Subcutaneous adipose tissue (tissue), 4 donors: ENCODE data around the gene TMEM184C. TPM values are rescaled to one million over a fixed set of nuclear protein-coding genes. Genes with fewer than 3 reads are reported as not detected.

ENCODE experiments used
- total RNA-seq, 4 donors: library from RNA; depleted of rRNA; stranded (reverse); fragments of >200 nt; gene quantifications; one replicate each; pipeline ENCODE4 v1.1.0, GENCODE V29; 2016
- TF ChIP-seq, protein P1 (sequence below): fragments of 450-650 bp; IDR thresholded peaks from one replicate; pipeline ENCODE4 v1.5.1; 2016; ENCODE audit warnings: low read depth, mild to moderate bottlenecking, control low read depth, antibody characterized with exemption, moderate library complexity

Gene TMEM184C
- total RNA-seq, 4 donors from 2014 or later, result 14.5 to 35.0 (median 23.7) TPM

DNA sequence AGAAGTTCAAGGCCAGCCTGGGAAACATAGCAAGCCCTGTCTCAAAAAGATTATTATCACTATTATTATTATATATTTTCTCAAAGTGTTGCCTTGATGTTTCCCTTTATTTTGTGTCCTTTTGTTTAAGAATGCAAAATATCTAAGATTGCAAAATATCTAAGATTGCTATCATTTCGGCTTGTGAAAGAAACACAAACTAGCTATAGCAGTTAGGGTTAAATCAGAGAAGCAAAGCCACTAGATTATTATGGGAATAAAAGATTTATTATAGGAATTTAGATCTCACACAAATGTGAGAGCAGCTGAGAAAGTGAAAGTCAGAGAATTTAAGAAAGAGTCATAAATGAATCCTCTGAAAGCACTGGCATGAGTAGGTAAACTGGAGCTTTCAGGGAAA lies 18.0 kb upstream of the TMEM184C start:
- TF ChIP-seq, protein P1, sequence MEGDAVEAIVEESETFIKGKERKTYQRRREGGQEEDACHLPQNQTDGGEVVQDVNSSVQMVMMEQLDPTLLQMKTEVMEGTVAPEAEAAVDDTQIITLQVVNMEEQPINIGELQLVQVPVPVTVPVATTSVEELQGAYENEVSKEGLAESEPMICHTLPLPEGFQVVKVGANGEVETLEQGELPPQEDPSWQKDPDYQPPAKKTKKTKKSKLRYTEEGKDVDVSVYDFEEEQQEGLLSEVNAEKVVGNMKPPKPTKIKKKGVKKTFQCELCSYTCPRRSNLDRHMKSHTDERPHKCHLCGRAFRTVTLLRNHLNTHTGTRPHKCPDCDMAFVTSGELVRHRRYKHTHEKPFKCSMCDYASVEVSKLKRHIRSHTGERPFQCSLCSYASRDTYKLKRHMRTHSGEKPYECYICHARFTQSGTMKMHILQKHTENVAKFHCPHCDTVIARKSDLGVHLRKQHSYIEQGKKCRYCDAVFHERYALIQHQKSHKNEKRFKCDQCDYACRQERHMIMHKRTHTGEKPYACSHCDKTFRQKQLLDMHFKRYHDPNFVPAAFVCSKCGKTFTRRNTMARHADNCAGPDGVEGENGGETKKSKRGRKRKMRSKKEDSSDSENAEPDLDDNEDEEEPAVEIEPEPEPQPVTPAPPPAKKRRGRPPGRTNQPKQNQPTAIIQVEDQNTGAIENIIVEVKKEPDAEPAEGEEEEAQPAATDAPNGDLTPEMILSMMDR, result no peak

DNA sequence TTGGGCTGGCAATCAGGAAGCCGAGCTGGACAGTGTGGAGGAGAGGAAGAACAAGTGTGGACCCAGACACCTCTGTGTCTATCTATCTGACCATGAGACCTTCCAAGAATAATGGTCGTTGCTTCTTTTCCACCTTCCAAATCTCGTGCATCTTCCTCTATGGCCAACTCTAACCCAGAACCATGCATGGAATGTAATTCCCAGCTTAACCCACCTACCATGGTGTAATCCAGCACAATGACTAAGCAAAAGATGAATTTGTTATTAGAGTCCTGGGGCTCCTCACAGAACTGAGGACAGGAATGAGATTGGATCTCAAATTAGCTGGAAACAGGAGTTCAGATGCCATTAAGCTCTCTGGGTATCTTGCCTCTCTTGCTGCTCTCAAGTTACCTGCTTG lies 17.4 kb upstream of the TMEM184C start:
- TF ChIP-seq, protein P1, result no peak

DNA sequence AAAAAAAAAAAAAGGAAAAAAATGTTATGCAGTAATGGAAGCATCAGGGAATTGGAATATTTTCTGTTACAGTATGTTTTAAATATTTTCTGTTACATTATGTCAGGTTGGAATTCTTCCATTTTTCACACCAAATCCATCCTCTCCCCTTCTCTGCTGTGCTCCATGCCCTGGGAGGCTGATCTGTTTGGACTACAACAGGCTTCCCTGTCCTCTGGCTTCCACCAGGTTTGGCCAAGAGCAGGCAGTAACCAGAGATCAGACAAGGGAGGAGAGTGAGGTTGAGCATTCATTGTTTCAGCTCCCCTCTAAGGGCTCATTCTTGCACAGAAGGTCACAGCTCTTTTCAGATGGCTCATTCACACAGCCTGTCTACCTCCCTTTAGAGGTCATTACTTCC lies 11.7 kb upstream of the TMEM184C start:
- TF ChIP-seq, protein P1, result no peak

DNA sequence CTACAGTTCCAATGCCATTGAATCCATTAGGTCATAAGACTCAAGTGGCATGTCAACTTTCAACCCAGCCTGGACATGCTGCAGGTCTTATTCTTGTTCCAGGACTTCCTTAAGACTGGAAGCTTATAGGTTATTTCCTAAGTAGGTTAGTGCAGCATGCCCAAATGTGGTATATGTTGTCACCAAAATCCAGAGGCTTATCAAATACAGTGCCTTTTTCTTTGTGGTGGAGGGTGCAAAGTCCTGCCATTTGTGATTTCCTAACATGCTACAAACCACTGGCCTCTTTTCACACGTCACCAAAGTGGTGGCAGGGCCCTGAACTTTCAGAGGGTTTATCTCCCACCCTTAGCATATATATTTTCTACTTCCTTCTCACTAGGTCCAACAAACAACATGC lies 9.7 kb upstream of the TMEM184C start:
- TF ChIP-seq, protein P1, result no peak

DNA sequence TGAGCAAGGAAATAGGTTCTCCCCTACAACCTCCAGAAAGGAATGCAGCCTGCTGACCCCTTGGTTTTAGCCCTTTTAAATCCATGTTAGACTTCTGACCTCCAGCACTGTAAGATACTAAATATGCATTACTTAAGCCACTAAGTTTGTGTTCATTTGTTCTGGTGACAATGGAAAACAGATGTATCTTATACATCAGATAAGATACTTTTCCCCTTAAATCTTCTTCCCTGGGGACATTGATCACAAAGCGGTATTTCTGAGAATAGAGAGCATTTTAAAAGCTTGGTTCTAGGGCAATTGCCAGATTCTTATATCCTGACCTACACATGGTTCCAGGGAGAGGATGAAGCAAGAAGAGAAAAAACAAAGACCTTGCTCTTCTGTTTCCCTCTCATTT lies 6.5 kb upstream of the TMEM184C start:
- TF ChIP-seq, protein P1, result no peak

DNA sequence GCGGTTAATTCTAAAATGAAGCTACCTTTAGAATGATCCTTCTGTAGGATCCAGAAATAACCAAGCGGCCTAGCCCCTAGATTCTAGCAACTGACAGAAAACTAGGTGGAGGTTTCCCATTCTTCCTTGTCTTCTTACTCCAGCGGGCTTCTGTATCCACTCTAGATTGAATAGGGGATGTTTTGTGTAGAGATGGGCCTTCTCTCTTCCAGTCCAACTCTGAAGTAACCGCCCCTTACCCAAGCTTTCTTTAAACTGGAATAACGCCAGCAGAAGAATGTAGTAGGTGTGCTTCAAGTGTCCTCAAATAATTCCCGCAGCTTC lies 386 bp upstream of the TMEM184C start:
- TF ChIP-seq, protein P1, result no peak

DNA sequence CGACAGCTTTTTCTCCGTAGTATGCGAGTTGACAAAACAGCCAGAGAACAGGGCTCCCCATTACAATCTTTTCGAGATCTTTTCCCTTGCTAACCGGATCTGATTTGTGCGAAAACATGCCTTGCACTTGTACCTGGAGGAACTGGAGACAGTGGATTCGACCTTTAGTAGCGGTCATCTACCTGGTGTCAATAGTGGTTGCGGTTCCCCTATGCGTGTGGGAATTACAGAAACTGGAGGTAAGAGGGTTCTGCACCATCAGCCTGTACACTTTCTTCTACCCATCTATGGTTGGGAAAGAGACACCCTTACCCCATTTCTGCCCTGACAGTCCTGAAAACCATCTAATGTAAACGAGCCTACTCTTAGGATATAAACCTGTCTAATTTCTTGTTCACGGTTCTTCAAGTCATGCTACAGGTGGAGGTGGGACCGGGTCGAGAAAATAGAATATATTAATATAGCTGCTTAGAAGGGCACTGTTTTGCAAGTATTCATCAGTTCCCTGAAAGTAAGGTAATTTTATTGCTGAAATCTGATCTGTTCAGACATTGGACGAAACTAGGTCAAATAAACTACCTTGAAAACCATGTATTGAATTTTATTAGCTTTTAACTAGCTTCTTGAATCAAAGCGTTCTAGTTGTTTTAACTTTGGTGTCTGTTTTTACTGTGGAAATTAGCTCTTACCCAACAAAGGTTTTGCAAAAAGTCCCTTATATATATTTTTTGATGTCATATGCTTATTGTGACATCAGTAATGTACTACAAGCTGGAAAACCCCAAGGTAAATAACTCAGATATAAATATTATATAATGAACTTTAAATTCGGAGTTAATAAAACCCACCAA lies 869 bp downstream of the TMEM184C start:
- TF ChIP-seq, protein P1, result no peak
